ENCODE data around the gene TP63.

DNA sequence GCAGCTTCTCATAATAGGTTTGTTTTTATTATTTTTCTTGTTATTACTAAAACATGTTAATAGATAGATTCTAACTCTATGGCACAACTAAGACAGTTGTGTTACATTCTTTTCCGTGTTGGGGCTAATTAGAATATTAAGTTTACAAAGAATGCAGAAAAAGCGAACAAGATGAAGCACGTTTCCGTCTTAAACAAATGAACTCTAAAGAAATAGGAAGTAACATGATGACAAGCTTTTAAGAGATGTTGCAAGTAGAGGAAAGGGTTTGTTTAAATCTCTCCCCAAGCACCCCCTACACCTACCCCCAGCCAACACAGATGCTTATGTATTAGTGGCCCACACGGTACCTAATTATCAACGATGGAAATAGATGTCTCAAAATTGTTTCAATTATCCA lies 207.1 kb downstream of the TP63 start:
- TF ChIP-seq, protein P1, sequence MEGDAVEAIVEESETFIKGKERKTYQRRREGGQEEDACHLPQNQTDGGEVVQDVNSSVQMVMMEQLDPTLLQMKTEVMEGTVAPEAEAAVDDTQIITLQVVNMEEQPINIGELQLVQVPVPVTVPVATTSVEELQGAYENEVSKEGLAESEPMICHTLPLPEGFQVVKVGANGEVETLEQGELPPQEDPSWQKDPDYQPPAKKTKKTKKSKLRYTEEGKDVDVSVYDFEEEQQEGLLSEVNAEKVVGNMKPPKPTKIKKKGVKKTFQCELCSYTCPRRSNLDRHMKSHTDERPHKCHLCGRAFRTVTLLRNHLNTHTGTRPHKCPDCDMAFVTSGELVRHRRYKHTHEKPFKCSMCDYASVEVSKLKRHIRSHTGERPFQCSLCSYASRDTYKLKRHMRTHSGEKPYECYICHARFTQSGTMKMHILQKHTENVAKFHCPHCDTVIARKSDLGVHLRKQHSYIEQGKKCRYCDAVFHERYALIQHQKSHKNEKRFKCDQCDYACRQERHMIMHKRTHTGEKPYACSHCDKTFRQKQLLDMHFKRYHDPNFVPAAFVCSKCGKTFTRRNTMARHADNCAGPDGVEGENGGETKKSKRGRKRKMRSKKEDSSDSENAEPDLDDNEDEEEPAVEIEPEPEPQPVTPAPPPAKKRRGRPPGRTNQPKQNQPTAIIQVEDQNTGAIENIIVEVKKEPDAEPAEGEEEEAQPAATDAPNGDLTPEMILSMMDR (IDR thresholded peaks at IDR 0.05), result no peak
- no peak for TF ChIP-seq POLR2AphosphoS5 (IDR thresholded peaks at IDR 0.05; ENCODE audit: insufficient read depth in 1 of 2, low read depth in 1 of 2)
